NCI-H2029 (cell line): ENCODE measurements around the gene IL2RG.
A peak's percentile ranks its signal among the peaks of the same experiment; 100 is the strongest.

Experiments
- DNase-seq: peaks from one replicate; lab custom pipeline; 2025; lab: John Stamatoyannopoulos, UW

The IL2RG gene

DNA sequence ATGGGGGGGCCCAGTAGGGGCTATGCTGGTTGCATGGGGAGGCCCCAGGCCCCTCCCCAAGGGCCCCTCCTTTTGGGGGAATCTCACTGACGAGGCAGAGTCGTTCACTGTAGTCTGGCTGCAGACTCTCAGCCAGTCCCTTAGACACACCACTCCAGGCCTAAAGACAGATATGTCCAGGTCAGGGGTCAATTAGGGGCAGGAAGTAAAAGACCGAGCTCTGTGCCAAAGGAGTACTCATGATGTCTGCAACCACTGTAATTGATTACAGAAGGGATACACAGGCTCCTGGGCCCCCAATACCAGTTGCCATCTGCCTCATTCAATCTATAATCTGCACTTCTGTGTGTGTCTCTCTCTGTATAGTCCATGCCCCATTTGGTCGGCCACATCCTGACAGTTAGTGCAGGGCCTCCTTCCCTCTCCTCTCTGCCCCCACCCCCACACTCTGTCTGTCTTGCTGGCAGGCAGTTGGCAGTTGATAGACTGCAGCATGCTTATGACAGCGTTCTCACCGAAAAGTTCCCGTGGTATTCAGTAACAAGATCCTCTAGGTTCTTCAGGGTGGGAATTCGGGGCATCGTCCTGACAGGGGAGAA is 3.5 kb downstream of the IL2RG start:
- DNase-seq, result no peak

DNA sequence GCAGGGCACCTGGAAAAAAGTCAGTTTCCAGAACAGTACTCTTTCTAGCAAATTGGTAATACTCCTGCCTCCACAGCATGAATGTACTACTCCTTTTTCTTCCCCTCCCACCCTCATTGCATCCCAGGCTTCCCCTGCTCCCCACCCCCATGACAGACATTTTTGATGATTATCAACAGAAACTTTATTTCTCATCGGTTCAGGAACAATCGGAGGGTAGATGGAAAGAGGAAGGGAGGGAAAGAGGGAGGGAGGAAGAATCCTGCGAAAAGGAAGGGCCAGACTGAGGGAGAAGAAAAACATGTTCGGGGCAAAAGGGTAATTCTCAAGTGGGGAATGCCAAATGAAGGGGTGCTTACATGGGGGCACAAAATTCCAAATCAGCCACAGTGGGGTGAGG is 4.1 kb downstream of the IL2RG start:
- no peak for DNase-seq

DNA sequence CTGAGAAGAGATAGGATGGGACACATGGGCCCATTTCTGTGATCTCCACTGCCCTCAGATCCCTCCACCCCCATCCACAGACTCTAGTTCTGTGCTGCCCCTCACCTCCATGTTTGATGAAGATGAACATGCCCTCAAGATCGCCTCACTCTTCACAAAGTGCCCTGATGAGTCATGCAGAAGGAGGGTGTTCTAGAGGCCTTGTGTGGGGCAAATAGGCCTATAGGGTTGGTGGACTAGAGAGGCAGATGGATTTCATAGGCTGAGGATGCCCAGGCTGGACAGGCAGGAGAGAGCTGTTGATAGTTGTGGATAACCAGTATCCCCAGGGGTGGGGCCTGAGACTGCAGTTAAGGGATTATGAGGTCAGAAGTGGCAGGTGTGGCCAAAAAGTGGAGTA is 5.0 kb downstream of the IL2RG start, which contains the start of gene CXorf65:
TSS of gene CXorf65 (minus strand) at position 314 of the 400 bp plus-strand sequence. CDS start at position 130, 184 bp downstream.
- DNase-seq, result no peak

DNA sequence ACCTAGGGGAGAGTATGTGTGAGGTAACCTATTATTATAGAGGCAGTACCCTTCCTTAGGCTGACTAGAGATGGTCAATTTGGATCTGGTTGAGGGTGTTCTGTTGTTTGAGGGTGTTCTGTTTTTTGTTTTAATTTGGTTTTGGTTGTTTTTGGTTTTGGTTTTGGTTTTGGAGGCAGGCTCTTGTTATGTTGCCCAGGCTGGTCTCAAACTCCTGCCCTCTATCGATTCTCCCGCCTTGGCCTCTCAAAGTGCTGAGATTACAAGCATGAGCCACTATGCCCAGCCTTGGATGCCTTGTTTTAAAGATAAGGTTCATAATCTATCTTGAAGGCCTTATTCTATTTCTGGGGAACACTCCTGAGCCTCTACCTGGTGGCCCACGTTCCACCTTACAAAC is 5.7 kb downstream of the IL2RG start:
- DNase-seq, result no peak

DNA sequence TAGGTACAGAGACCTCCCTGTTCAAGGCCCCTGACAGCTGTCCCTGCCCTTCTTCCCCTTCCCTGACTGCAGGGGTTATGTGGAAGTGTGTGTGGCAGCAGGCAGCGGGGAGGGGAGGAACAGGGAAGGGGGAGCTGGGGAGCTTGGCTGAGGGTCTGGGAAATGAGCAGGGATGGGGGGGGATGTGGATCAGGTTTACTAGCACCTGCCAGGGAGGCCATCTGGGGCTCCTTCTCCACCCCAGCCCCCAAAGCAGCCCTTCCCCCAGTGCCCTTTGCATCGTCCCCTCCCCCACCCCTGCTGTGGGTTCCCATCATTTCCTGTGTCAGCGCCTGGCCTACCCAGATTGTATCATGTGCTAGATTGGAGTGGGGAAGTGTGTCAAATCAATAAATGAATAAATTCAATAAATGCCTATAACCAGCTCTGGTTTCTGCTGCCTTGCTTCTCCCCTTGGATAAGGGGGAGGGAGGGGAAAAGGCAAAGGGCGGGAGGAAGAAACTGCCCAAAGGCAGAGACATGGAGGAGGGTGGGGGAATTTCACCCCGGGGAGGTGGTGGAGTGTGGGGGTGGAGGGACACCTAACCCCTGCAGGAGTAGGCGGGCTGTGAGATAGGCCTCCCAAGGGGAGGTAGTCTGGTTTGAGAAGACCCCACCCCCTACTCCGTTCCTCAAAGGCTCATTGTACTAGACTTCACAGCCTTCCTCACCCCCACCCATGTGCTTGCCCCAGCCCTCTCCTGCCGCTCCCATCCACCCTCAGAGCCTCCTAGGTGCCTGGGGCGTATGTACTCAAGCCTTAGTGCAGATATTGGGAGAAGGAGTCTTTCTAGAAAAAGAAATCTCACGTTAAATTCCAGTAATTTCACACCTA is 8.0 kb downstream of the IL2RG start:
- DNase-seq, result no peak

DNA sequence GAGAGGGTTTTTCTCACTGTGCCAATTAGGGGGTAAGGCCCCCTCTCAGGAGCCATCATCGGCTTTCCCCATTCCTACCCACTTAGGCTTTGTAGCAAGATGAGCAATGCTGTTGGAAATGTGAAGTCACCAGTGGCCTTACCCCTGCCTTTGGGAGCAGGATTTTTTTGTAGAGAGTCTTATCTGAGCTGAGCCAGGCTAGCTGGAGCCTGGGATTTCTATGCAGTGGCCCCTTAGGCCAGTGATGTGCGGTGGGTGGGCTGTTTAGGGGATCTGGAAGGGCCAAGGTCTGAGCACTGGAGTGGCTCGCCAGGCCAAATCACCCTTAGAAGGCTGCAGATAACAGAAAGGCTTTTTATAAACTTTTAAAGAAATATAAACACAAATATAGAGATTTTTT is 9.1 kb downstream of the IL2RG start:
- no peak for DNase-seq

DNA sequence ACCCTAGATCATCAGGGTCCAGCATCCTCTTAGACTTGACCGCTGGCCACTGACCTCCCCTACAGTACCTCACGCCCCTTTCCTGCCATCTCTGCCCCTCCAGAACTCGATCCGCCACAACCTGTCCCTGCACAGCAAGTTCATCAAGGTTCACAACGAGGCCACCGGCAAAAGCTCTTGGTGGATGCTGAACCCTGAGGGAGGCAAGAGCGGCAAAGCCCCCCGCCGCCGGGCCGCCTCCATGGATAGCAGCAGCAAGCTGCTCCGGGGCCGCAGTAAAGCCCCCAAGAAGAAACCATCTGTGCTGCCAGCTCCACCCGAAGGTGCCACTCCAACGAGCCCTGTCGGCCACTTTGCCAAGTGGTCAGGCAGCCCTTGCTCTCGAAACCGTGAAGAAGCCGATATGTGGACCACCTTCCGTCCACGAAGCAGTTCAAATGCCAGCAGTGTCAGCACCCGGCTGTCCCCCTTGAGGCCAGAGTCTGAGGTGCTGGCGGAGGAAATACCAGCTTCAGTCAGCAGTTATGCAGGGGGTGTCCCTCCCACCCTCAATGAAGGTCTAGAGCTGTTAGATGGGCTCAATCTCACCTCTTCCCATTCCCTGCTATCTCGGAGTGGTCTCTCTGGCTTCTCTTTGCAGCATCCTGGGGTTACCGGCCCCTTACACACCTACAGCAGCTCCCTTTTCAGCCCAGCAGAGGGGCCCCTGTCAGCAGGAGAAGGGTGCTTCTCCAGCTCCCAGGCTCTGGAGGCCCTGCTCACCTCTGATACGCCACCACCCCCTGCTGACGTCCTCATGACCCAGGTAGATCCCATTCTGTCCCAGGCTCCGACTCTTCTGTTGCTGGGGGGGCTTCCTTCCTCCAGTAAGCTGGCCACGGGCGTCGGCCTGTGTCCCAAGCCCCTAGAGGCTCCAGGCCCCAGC is 10.5 kb downstream of the IL2RG start:
- no peak for DNase-seq

DNA sequence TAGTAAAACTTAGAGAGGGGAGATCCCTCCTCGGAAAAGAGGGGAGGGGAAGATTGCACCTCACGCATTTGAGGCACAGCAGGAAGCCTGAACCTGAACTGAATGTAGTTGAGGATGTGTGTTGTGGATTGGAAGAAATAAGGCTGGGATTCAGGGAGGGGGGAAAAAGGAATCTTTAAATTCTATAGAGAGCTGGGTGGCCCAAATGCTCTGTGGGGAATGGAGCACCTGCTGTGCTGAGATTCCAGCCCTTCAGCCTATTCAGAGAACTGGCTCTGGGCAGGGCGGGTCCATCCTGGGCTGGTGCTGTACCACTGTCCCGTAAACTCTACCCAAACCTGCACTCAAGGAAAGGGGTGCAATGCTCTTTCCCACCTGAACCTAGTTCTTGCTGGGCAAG is 11.6 kb downstream of the IL2RG start:
- no peak for DNase-seq

DNA sequence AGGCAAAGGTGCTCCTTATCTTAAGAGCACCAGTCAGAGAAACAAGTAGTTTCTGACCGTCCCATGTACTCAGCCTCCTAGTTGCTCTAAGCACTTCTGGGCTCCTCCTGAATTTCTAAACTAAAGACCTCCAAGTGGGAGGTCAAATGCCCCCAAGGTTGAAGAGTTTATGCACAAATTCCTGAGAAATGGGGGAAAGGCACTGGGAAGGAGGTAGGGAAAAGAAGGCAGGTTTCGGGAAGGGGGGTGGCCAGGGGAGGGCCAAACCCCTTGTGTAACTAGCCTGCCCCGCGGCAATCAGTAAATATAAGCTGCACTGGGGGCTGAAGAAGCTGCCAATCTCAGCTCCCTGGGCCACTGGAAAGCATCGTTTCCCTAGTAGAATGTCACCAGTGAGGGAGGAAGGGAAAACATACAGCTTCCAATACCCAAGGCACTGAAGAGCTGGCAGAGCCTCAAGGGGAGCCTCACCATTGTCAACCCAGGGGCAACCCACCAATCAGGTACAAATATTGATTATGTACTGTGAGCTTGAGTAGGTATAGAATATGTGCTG is 12.3 kb downstream of the IL2RG start:
- no peak for DNase-seq

DNA sequence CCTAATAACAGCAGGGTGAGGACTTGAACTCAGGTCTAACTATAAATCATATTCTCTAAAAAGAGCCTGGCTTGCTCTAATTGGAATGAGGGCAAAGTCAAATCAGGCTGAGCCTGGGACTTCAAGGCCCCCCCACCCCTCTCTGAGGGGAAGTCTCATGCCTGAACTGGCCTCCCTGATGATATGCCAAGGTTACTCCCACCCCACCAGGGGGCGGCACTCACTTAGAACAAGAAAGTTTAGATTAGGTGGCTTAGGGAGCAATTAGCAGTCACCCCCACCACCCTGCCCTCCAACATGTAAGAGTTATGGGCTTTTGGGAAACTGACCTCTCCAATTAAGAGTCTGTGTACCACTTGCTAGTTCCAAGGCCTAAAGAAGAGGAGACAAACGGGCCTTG is 13.1 kb downstream of the IL2RG start:
- DNase-seq, result no peak

DNA sequence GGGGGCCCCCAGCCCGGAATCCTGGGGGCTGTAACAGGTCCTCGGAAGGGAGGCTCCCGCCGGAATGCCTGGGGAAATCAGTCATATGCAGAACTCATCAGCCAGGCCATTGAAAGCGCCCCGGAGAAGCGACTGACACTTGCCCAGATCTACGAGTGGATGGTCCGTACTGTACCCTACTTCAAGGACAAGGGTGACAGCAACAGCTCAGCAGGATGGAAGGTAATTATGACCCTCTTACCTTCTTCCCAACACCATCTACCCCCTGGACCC is 14.7 kb downstream of the IL2RG start:
- no peak for DNase-seq

DNA sequence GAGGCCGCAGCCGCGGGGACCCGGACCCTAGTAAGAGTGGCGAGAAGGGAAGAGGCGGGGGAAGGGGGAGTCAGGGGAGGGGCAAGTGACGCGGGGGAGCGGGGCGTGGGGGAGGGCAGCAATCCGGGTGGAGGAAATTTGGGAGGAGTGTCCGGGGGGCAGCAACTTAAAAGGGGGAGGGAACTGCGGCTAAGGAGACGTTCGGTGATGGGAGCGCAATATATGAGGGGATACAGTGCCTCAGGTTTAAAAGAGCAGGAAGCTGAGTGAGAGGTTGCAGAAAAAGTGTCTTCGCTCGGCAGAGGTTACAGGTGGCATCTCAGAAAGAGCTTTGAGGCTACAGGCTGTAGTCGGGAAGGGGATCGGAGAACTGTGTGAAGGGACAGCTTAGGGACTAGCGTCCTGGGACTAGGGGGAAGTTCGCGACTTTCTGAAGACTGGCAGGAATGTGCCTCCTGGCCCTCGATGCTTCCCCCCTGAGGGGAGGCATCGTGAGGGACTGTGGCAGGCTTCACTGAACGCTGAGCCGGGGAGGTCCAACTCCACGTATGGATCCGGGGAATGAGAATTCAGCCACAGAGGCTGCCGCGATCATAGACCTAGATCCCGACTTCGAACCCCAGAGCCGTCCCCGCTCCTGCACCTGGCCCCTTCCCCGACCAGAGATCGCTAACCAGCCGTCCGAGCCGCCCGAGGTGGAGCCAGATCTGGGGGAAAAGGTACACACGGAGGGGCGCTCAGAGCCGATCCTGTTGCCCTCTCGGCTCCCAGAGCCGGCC is 15.2 kb downstream of the IL2RG start:
- no peak for DNase-seq

DNA sequence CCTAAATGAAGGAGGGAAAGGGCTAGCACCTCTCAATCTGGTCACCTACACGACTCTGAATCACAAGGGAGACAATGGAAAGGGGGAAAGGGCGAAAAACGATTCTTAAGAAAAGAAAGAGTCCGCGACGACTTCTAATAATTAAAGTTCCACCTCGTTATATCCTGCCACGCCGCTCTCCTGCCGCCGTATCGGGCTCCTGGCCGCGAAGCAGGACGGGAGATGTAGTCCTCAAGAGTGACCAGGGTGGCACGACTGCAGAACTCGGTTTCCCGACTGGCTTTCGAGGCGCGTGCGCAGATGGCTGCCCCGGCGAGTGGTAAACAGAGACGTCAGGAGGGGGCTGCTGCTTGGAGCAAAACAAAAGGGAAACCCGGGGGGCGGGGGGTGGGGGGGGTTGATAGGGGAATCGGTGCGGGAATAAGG is 15.8 kb downstream of the IL2RG start, which contains the start of gene FOXO4:
TSS of gene FOXO4 (plus strand) at position 297 of the 426 bp plus-strand sequence. CDS start 678 bp downstream, outside the sequence.
- DNase-seq, result peak; percentile 68

DNA sequence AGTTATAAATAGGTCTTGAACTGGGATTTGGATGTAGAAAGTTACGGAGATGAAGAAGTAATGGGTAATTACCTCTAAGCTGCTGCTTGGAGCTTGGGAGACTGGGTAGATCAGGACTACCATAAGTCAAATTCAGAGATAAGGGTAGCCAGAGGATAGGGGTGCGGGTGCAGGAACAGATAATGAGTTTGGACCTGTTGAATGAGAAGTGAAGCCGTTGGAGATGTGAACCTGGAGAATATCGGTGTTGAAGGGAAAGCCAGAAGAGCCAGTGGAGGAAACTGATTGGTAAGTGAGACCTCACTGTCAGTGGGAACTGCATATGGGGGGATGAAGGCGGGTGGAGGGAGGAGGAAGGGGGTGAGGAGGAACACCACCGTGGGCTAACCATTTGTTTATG is 16.3 kb downstream of the IL2RG start:
- no peak for DNase-seq

DNA sequence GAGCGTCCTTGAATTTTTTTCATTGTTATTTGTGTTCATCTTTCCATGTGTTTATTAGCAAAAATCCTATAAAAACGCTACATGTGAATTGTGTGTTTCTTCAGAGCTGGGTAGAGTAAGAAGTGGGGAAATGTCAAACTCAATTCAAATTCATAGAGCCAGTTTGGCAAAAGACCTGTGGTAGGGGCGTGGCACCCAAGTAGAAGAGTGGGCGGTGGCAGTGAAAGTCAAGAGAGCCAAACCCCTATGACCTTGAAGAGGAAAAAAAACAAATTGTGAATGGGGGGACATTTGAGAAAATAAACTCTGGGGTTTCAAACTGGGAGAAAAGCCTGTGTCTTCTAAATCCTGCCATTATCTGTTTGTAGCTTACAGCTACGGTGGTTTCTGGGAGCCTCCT is 20.1 kb downstream of the IL2RG start:
- no peak for DNase-seq

DNA sequence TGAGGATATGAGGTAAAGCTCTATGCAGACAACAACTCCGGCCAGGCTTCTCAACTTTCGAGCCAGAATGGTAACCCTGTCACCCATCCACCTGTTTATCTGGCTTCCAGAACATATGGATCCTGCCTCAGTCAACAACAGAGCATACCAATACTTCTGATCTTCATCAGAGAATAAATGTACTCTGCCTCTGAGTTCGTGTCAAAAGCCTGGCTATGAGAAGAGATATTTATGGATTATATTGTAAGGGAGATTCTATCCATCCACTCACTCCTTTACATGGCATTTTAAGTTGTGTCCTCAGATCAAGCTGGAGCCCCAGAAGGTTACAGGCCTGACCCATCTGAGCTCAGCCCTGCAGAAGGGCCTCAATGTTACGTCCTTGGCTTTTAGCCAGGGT is 25.5 kb downstream of the IL2RG start:
- no peak for DNase-seq

DNA sequence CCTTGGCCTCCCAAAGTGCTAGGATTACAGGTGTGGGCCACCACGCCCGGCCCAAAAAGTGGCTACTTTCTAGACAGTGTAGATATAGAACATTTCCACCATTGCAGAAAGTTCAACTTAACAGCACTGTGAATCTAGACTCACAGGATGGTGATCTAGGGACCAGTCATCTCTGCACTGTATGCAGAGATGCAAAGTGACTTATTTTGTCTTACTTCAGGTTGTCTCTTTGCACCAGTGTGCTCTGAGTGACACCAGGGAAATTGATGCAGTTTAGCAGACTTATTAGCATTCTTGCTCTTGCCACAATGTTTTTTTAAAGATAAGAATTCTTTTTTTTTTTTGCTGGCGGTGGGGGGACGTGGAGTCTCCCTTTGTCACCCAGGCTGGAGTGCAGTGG is 28.6 kb downstream of the IL2RG start:
- no peak for DNase-seq

DNA sequence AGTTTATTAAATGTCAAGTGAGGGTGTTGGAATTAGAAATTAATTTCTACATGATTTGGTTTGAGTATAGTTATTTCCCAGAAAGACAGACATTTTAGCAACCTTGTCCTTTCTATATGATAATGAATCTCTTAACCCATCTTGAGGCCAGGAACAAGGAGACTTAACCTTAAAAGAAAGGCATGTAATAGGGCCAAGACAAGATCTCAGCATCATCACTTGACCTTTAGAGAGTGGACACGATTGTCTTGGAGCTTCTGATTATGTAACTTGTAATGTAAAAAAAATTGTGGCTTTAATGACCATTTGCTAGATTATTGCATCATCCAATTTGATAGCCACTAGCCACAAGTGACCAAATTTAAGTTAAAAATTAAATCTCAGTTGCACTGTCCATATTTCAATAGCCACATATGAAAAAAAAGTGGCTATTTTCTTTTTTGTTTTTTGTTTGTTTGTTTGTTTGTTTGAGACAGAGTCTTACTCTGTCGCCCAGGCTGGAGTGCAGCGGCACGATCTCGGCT is 29.2 kb downstream of the IL2RG start:
- no peak for DNase-seq

DNA sequence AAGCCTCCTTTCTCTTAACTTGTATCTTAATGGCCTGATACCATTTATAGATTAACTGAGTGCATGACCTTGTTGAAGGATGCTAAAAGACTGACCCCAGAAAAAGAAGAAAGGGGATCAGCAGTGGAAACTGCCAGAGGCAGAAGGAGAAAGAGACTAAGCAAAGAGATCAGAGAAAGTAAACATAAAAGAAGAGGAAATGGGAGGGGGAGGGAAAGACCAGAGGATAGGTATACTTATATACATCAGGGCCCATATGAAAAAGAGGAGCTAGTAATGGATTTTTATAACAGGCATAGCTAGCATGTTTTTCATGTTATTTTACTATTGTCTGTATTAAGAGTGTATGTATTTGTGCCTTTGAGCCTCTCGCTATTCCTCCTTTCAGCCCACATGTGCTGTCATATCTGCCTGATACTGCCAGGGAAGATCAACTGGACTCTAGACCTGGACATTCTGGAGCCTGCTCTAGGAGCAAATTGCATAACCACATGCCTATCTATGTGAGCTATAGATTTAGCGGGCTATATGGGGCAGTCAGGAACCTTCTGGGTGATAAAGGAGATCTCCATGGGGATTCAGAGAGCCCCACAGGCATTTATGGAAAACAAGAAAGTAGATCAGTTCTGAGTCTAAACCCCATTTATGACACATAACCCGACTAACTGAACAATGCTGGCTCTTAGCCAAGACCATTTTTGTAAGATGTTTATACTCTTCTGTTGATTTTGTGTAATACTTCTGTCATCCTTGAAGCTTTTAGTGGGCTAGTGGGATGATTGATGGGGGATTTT is 29.9 kb downstream of the IL2RG start:
- no peak for DNase-seq

DNA sequence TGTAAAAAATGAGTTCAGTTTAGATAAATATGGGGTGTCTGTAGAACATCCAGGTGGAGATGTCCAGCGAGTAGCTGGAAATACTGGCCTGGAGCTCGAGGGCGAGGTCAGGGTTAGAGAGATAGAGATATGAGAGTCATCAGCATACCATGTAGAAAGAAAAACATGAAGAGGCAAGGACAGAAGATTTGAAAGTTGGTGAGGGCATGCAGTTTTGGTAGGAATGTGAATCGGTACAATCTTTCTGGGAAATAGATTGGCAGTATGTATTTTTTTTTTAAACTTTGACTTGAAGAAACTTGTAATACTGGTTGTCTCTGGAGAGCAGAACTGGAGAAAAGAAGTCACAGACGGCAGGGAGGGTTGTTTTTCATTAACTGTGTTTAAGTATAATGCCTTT is 40.8 kb downstream of the IL2RG start:
- DNase-seq, result no peak
